GM21423 (cell line): ENCODE data around the gene PRPF38A.

Experiments used
- ATAC-seq: cut with Tn5 transposase; IDR thresholded peaks from one replicate; pipeline ENCODE4 v1.9.1; 2021; ENCODE audit warnings: mild to moderate bottlenecking, moderate library complexity; ENCODE audit not compliant: unreplicated experiment

Gene PRPF38A

GRCh38 chr1:52399629-52400028, 4.8 kb upstream of the PRPF38A start:
- ATAC-seq: no peak

GRCh38 chr1:52400131-52400530, 4.3 kb upstream of the PRPF38A start:
- ATAC-seq: no peak

- ATAC-seq: no peak
Measured at GRCh38 chr1:52402860-52403240, 1.6 kb upstream of the PRPF38A start.

GRCh38 chr1:52403566-52404115, 761 bp upstream of the PRPF38A start:
- peak; percentile 32 for ATAC-seq

GRCh38 chr1:52404975-52405338, 555 bp downstream of the PRPF38A start:
- no peak for ATAC-seq

GRCh38 chr1:52413410-52413989, 9.1 kb downstream of the PRPF38A start:
- ATAC-seq: no peak

- no peak for ATAC-seq
Measured at GRCh38 chr1:52414942-52415341, 10.5 kb downstream of the PRPF38A start.

- no peak for ATAC-seq
Measured at GRCh38 chr1:52416811-52417210, 12.4 kb downstream of the PRPF38A start.

GRCh38 chr1:52420713-52421112, 16.3 kb downstream of the PRPF38A start:
- ATAC-seq: no peak

GRCh38 chr1:52423055-52423454, 18.7 kb downstream of the PRPF38A start:
- ATAC-seq: no peak

GRCh38 chr1:52423771-52424170, 19.4 kb downstream of the PRPF38A start:
- ATAC-seq: no peak

- no peak for ATAC-seq
Measured at GRCh38 chr1:52424231-52424636, 19.8 kb downstream of the PRPF38A start.

- ATAC-seq: no peak
Measured at GRCh38 chr1:52424813-52425212, 20.4 kb downstream of the PRPF38A start.

GRCh38 chr1:52426371-52426770, 22.0 kb downstream of the PRPF38A start:
- no peak for ATAC-seq

- no peak for ATAC-seq
Measured at GRCh38 chr1:52427152-52427551, 22.8 kb downstream of the PRPF38A start.

GRCh38 chr1:52432807-52433206, 28.4 kb downstream of the PRPF38A start:
- ATAC-seq: no peak

- ATAC-seq: no peak
Measured at GRCh38 chr1:52435211-52435610, 30.8 kb downstream of the PRPF38A start.

GRCh38 chr1:52435650-52436049, 31.2 kb downstream of the PRPF38A start:
- ATAC-seq: no peak

- ATAC-seq: no peak
Measured at GRCh38 chr1:52436817-52437216, 32.4 kb downstream of the PRPF38A start.

GRCh38 chr1:52439976-52440375, 35.6 kb downstream of the PRPF38A start:
- ATAC-seq: no peak

- ATAC-seq: no peak
Measured at GRCh38 chr1:52444463-52444862, 40.1 kb downstream of the PRPF38A start.

- no peak for ATAC-seq
Measured at GRCh38 chr1:52454127-52454526, 49.7 kb downstream of the PRPF38A start.

GRCh38 chr1:52454779-52455178, 50.4 kb downstream of the PRPF38A start:
- no peak for ATAC-seq
